Stimulated activated CD4-positive, alpha-beta T cell treated with anti-CD3 and anti-CD28 coated beads, Interleukin-2, amount 100 ng/mL, for 4 hours (primary cell): Measurements from ENCODE around the gene ARHGEF2.
A peak's percentile ranks its signal among the peaks of the same experiment; 100 is the strongest.
"Not testable (repeated sequence)": the region's sequence is repeated elsewhere in the genome, so short reads cannot be mapped to it uniquely, and the experiment has no call there.

Experiments
- DNase-seq: peaks from one replicate; pipeline ENCODE4 v3.0.0-alpha.2; 2020; ENCODE audit warnings: low read depth

Gene ARHGEF2

GRCh38 chr1:155990005-155990739 lies 11.8 kb upstream of the ARHGEF2 start:
- DNase-seq, result no peak

GRCh38 chr1:155989242-155990004 lies 11.1 kb upstream of the ARHGEF2 start:
- DNase-seq, result peak; percentile 70

DNA sequence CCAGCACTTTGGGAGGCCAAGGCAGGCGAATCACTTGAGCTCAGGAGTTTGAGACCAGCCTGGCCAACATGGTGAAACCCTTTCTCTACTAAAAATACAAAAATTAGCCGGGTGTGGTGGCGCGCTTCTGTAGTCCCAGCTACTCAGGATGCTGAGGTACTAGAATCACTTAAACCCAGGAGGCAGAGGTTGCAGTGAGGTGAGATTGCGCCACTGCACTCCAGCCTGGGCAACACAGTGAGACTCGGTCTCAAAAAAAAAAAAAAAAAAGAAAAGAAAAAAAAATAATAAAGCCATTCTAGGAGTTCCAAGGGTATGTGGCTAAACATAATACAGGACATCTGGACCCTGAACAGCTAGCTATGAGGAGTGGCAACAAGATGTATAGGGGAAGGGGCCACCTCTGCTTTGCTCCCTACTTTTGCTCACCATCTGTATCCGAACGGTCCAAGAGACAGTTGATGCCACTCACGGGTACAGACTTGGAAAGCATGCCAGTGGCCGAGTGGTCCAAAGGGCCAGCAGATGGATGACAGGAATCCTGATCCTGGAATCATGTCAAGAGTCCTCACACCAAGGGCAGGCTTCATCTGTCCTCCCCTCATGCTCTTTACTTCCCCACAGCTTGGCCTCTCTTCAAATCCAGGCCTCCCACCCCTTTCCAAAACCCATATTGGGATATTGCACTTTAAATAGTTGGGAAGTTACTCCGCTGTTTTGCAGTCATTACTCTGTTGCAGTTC lies 6.7 kb upstream of the ARHGEF2 start:
- DNase-seq, result not testable (repeated sequence)

DNA sequence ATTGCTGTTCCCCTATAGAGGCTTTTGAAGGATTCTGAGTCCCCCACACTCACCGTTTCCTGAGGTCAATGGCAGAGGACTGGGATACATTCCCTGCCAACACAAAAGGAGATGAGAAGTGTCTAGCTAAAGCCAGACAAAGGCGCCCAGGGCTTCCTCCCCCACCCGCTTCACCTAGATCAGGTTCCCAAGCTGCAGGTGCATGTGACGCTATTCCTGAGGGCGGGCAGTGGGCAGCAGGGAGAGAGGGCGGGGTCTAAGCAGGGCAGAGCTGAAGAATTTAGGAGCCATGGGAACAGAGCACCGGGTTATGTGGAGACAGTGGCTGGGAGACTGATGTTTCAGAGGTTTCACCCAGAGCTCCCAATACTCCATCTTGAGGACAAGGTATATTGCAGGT lies 6.0 kb upstream of the ARHGEF2 start:
- DNase-seq, result no peak

DNA sequence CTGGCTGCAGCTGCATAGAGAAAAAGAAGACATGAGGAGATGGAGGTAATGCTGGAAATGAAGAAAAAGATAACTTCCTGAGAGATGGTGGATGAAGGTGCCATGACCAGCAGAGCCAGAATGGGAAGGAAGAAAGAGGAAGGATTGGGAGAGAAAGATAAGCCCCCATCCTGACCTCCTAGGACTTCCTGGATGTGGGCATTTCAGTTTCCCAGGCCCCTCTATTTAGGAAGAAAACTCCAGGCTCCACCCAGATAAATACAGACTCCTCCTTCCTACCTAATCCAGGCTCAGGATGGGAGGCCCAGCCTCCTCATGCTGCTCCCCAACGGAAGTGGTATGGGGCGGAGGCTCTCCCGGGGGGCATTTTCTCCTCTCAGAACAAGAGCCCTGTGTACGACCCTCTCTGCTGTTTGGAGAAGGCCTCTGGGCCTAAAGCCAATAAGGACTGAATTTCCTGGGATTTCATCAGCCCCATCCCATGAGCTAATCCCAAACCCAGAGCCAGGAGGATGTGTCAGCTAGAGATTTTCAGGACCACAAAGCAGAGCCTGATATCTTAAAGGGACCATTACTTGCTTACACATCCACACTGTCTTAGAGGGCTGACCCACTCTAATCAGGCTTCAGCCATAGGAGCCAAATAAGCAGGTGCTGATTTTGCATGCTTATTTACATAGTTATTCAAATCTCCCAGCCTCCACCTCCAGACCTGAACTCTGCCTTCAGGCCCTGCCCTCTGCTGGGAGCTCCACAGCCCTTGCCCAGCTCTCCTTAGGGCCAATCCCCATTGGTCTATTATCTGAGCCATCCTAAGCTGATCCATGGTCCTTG lies 5.1 kb upstream of the ARHGEF2 start:
- DNase-seq, result no peak

GRCh38 chr1:155982106-155982505 lies 3.8 kb upstream of the ARHGEF2 start:
- DNase-seq, result no peak

GRCh38 chr1:155981266-155982088 lies 3.1 kb upstream of the ARHGEF2 start:
- DNase-seq, result peak; percentile 33

DNA sequence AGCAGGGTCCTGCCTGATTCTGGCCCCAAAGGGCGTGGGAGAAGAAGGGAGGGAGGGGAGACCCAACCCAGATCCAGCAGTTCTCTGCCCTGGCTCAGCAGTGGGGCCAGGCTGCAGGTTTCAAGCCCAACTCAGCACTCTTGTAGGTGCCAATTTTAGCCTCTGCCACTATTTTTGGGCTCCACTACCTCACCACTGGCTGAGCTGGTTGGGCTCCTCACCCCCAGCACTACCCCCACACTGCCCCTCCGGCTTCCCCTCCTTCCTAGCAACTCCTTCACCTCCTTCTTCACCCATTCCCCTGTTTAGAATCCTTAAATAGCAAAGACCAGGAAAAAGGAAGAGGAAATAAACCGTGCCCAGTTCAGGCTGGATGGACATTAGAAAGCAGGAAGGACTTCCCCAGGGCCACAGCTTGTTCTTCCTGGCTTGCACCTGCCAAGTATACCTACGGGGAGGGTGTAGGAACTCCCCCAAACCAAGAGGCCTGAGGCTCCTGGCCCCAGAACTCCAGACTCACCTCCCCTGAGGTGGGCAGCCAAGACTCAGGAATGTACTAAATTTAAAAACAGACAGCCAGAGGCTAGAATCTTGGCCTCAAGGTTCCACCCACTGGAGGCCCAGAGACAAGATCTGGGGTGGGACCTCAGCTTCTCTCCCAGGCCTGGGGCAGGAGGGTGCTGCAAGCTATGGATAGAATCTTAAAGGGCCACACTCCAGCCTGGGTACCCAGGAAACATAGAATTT lies 1.4 kb upstream of the ARHGEF2 start:
- DNase-seq, result no peak

DNA sequence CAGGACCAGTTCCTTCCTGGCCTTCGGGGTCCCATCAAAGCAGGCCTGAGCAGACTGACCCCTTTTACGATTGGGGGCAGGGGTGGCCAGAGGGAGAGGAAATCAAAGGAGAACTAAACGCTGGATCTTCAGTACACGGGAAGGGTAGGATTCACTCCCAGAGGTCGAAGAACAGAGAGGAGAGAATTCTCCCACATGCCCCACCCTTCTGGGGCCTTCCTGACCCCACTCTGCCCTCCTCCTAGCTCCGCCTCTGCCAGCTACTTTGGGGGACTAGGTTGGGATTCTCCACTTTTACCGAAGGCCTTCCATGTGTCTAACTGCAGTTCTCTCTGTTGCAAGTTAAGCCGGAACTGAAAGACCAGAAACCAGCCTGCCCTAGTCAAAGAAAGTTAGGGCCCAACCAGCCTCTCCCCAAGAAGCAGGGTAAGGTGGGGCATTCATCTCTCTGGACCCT lies 654 bp upstream of the ARHGEF2 start:
- DNase-seq, result no peak

DNA sequence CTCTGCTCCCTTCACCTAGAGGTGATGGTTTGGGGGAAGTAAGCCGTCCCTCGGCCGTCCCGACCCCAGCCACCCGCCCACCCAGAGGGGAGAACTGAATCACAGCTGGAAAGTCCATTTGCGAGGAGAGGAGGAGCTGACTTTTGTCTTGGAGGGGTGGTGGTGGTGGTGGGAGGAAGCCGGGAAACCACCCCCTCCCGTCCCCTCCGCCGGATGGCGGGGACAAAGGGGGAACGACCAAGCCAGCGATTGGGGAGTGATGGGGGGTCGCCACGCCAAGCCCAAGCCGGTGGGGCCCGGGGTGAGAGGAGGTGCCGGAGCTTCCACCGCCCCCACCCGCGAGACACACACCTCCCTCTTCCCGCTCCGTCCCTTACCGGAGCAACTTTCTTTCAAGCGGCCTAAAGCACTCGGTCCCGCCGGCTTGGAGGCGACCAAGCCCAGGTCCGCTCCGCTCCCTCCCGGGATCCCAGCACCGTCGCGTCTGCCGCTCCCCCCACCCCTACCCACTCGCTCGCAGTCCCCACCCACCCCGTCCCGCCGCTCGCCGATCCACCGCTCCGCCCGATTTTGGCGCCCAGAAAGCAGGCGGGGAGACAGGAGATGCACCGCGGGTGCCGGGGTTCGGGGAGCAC lies 540 bp downstream of the ARHGEF2 start:
- peak; percentile 78 for DNase-seq

DNA sequence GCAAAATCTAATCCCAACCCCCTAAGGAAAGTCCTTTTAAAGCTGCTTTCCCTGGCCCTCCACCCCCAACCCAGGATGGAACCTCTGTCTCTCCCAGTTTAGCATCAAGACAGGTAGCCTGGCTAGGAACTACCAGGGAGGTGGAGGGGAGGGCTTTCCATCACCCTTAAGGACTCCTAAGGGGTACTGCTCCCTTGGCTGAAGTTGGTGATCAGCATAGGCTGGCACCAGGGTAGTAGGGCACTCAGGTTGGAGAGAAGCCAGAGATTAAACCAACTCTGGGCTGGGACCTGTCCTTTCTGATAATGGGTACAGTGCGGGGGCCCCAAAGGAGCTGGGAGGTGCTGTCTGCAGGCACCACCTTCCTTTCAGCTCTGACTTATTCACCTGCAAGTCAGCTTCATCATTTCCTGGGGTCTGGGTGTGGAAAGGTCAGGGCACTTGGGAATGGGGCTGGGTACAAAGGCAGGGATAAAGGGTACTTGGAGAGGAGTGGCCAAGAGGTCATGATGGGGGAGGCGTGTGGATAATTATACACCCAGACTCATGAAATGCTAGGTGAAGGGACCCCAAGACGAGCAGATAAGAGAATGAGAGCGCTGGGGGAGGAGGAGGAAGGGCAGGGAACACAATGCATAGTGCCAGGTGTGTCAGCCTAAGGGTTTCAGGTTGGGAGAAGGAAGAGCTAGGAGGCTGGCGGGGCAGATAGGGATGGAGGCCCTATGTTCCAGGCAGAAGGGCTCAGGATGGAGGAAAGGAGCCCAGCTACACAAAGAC lies 1.2 kb downstream of the ARHGEF2 start:
- DNase-seq, result no peak

DNA sequence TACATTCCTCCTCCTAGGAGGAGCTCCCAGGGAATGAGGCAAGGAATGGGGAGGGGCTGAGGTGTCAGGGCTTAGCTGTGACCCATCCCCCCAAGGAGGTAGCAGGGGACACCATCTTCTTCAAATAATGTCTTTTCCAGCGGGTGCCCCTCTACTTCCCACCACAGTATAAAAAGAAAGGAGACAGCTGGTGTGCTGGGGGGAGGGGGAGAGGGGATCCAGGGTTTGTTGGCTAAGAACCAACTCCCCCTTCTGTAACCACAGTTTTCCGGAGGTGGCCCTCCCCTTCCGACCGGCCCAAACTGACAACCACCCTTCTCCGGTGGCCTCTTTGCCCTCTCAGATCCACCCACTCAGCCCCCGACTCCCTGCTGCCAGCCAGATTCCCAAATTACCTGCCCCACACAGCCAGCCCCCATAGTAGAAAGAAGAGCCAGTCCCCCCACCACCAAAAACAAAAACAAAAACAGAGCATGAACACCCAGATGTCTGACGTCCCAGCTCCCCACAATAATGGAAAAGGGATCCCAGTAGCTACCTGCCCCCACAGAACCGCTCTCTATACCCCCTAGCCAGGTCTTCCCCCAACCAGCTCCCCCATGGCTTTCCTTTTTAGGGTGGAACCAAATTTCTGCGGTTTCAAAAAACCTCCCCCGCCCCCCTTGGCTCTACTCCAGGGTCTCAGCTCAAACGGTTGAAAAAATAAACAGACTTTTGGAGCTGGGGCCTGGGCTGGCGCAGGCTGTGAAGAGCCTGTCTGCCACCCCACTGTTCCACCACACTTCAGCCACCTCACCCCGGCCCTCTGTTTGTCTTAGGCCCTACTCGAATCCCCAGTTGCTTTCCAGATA lies 2.1 kb downstream of the ARHGEF2 start:
- peak; percentile 54 for DNase-seq

GRCh38 chr1:155975375-155976061 lies 2.8 kb downstream of the ARHGEF2 start:
- DNase-seq, result no peak

- no peak for DNase-seq
Measured at GRCh38 chr1:155974208-155975115, 3.9 kb downstream of the ARHGEF2 start.

- no peak for DNase-seq
Measured at GRCh38 chr1:155973723-155974122, 4.6 kb downstream of the ARHGEF2 start.
